HG03196 (cell line): ENCODE measurements around the gene HSPA14.
"Not testable (repeated sequence)": the region's sequence is repeated elsewhere in the genome, so short reads cannot be mapped to it uniquely, and the experiment has no call there.

Experiments used
- ATAC-seq: cut with Tn5 transposase; IDR thresholded peaks from one replicate; pipeline ENCODE4 v1.9.1; 2021; ENCODE audit not compliant: unreplicated experiment

Gene HSPA14

DNA sequence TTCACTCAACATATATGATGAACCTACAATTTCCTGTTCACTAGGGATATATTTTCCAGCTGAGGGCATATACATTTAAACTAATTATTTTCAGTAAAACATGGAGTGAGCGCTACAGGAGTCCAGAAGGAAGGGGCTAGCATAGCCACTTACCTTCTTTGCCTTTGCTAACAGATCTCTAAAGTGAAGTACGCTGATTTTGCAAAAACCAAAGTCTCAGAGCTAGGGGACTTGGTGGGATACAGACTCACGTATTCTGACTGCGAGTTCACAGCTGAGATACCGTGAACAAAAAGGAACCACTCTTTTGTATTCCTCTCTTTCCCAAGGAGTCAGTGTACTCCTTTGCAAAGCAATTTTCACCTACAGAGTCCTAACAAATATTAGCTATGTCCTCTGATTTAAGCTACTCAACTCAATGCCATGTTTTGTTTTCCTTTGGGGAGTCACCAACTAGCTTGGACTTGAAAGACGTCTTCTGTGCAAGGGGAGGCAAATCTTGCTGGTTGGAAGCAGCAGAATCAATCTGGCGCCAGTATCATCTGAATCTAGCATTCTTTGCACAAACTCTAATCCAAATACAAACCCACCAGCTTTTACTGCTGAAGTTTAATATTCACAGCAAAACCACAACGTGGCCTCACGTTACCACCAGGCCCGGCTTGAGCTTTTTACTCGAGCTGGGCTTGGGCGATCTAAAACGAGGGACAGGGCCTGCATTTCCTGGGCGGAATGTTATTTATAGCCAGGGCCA lies 926 bp upstream of the HSPA14 start:
- ATAC-seq: no peak

DNA sequence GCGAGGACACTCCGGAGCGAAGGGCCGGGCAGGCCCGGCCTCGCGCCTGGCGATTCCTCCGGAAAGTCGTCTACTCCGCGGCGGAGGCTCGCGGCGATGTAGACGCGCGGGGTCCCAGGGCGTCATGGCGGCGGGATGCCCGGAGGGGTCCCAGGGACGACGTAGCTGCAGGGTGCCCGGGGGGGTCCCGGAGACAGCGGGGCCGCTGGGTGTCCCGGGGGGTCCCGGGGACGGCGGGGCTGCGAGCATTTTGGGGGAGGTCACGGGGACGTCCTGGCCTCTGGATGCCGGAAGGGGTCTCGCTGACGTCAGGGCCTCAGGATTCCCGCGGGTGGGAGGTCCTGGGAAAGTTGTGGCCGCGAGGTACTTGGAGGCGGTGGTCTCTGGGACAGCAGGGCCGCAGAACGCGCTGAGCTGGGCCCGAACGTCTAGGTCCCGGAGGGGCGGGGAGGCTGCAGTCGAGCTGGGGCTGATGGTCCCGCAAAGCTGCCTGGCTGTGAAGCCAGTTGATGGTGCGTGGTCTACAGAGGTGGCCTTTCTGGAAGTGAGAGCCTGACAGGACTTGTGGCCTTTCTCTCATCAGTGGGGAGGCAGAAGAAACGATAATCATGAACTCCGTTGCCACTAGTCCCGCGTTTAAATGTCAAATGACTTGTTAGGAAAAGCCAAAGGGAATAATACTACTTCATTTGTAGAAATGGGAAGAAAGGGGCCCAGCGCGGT lies 637 bp downstream of the HSPA14 start:
- ATAC-seq: peak; percentile 8

DNA sequence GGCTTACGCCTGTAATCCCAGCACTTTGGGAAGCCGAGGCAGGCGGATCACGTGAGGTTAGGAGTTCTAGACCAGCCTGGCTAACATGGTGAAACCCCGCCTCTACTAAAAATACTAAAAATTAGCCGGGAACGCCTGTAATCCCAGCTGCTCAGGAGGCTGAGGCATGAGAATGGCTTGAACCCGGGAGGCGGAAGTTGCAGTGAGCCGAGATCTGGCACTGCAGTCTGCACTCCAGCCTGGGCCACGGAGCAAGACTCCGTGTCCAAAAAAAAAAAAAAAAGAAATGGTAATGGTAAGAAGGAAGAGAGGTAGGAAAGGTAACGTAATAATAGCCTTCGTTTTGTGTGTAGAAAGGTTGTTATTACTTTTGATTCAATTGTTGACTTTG lies 1.2 kb downstream of the HSPA14 start:
- no peak for ATAC-seq

DNA sequence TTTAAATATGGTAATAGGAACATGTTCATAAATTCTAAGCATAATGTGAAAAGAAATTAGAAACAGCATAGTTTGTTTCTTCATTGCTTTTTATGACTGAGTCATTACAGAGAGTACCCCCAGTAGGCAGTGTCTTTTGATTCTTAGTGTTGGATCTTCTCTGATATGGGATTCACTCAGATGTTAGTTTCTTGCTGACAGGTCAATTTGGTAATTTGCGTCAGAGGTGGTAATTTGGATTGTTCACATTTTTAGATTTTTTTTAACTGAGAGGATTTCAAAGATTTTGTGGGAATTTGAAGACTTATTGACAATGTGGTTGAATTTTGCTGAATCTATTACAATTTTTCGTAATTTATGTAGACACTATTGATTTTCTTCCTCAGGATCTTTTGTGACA lies 2.1 kb downstream of the HSPA14 start:
- no peak for ATAC-seq

DNA sequence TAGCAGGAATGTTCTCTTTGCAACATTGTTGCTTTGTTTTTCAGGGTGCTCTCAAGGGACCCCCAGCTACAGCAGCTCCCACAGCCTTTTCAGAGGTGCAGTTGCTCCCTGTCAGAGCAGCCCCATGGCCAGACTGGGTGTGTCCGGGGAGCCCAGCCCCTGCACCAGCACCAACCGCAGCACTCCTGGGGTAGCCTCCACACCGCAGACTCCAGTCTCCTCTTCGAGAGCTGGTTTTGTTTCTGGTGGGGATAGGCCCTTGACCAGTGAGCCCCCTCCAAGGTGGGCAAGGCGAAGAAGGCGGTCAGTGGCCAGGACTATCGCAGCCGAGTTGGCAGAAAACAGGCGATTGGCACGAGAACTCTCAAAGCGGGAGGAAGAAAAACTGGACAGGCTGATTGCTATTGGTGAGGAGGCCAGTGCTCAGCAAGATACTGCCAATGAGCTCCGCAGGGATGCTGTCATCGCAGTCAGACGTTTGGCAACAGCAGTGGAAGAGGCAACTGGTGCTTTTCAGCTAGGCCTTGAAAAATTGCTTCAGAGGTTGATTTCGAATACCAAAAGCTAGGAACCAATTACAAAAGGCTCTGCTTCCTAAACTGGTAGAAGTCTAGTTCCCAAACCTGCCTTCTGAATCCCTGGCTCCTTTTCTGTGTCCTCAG lies 5.4 kb downstream of the HSPA14 start:
- ATAC-seq: no peak

DNA sequence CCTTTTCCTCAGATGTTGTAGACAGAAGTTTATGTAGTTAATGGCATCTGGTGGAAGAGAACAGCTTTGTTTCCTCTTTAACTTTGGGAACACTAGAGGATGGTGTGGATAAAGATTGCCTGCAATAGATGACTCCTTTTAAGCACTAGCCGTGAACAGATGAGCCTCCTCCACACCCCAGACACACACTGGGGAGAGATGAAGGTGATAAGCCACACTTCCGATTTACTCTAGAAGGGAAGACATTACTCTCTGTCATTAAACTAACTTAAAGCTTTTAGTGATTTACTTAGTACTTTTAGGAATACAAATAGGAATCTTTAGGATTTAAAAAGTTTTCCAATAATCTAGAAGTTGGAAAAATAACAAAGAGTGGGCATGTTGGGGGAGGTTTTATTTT lies 6.8 kb downstream of the HSPA14 start:
- no peak for ATAC-seq

DNA sequence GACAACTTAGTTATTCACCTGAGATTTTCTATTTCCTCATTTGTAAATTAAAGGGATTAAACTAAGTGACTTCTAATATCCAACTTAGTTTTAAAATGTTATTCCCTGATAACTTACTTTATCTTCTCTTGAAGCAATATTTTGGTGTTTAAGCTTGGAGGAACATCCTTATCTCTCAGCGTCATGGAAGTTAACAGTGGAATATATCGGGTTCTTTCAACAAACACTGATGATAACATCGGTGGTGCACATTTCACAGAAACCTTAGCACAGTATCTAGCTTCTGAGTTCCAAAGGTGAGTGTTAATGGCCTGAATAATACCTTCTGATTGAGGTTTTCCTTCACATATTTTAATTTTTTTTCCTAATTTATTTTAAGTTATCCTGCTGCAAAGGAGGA lies 14.1 kb downstream of the HSPA14 start:
- no peak for ATAC-seq

DNA sequence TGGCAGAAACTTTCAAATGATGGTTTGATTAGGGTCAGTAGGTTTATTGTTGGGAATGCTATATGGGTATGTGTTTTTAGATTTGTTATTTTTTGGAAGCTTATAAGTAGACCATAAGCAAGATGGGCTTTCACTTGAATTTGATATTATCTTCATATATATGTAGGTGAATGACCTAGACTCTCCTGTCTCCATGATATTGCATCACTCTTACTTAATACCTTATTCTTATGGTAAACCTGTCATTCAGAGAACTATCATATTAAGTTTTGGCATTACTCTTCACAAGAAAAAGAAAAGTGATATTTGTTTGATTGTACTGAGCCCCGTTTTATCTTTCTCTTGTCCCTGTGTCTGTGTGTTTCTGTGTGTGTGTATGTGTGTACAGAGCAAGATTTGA lies 17.3 kb downstream of the HSPA14 start:
- ATAC-seq: no peak

DNA sequence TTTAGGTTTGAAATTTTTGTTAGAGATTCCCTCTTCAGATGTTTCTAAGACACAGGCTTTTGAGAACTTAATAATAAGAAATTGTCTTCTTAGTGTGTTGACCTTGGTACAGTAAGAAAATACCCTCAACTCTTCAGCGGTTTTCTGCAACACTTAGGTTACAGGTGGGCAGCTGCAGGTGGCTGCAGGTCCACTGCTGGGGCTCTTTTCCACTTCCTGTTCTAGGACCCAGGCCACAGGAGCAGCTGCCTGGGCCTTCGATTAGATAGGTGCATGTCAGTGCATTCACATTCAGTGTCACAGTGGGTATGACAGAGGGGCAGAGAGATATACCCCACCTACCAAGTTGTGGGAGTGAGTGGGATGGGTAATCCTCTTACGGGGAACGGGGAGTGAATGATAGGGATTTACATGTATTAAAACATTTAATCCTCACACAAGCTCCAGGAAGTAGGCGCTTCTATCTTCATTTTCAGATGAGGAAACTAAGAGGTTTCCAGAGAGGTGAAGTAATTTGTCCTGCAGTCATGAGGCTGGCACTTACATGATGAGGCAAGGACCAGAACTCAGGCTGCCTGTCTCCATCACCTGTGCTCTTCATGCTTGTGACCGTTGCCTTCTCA lies 20.3 kb downstream of the HSPA14 start:
- no peak for ATAC-seq

DNA sequence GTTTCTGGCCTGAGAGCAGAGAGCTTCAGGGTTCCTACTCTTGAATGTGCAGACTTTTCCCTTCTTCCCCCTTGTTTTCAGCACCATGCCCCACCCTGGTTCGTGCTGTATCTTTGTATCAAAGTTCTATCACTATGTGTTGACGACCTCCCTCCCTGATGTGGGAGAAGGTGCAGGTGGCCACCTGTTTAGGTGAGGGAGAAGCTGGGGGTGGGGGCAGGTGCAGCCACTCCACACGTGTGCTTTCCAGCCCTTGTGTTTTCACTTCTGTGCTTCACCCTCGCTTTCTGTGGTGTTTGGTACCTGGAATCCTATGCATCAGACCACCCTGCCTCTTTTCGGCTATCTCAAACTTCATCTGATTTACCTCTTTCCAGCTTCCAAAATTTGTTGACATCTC lies 20.9 kb downstream of the HSPA14 start:
- no peak for ATAC-seq

DNA sequence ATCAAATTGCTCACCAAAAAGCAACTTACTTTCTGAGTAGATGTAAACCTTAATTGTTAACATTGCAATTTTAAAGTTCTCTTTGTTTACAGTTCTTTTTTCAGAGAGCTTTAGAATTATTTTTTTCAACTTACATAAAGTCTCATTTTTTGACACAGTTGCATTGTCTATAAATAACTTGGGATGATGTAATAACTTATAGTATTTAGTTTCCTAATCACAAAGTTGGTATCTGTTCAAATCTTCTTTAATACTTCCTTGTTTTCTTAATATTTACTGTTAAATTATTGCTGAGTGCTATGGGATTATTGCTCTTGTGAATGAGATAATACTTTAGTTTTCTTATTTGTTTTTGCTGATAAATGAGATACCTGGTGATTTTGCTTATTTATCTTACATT lies 21.7 kb downstream of the HSPA14 start:
- no peak for ATAC-seq

DNA sequence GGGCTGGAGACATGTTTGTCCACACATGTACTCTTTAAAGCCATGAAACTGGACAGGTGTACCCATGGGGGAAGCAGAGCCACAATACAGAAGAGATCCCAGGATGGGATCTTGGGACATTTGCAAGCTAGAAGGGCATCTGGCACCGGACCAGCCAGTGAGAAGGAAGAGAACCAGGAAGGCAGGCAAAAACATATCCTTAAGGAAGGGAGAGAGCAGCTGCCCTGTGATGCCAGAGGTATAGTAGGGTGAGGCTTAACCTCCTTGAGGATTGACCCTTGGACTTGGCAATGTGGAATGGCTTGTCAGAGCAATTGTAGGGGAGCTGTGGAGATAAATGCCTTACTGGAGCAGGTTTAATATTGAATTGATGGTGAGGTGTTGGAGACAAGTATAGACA lies 22.7 kb downstream of the HSPA14 start:
- ATAC-seq: no peak

DNA sequence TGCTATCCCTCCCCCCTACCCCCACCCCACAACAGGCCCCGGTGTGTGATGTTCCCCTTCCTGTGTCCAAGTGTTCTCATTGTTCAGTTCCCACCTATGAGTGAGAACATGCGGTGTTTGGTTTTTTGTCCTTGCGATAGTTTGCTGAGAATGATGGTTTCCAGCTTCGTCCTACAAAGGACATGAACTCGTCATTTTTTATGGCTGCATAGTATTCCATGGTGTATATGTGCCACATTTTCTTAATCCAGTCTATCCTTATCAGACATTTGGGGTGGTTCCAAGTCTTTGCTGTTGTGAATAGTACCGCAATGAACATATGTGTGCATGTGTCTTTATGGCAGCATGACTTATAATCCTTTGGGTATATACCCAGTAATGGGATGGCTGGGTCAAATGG lies 26.4 kb downstream of the HSPA14 start:
- ATAC-seq: not testable (repeated sequence)

DNA sequence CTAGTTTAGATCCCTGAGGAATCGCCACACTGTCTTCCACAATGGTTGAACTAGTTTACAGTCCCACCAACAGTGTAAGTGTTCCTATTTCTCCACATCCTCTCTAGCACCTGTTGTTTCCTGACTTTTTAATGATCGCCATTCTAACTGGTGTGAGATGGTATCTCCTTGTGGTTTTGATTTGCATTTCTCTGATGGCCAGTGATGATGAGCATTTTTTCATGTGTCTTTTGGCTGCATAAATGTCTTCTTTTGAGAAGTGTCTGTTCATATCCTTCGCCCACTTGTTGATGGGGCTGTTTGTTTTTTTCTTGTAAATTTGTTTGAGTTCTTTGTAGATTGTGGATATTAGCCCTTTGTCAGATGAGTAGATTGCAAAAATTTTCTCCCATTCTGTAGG lies 26.8 kb downstream of the HSPA14 start:
- not testable (repeated sequence) for ATAC-seq

DNA sequence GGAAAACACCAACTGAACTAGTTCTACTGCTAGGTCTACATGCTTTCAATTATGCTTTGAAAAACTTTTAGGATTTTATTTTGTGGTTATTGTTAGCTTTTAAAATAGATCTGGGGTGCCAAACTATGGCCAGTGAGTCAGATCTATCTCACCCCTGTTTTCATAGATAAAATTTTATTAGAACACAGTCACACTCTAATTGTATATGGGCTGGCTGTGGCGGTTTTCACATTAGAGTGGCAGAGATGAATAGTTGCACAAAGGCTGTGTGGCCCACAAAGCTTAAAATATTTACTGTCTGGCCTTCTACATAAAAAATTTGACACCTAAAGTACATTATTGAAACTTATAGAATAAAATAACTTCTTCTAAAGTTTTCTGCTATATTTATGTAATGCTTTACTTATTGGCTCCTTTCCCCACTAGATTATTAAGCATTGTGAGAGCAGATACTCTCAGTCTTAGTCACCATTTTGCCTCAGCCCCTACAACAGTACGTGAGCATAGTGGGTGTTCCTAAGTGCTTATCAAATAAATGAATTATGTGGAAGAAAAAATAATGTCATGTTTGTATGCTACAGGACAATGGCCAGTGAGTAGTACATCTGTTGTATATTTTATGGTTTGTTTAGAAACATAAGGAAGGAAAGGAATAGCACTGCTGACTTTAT lies 35.1 kb downstream of the HSPA14 start:
- ATAC-seq: peak; percentile 54

DNA sequence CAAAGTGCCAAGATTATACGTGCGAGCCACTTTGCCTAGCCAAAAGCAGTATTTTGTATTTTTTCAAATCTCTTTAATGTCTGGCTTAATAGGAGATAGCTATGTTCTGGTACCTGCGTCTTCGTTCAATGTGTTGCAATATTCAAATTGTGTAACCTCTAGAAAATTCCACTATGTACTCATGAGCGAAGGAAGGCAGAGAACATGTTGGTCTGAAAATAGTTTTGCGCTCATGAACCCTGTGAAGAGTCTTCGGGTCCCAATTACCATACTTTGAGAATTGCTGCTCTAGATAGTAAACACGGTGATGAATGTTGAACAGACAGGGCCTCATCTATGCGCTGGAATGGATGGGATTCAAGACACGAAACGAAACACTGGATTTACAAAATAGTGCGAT lies 37.8 kb downstream of the HSPA14 start:
- ATAC-seq: no peak

DNA sequence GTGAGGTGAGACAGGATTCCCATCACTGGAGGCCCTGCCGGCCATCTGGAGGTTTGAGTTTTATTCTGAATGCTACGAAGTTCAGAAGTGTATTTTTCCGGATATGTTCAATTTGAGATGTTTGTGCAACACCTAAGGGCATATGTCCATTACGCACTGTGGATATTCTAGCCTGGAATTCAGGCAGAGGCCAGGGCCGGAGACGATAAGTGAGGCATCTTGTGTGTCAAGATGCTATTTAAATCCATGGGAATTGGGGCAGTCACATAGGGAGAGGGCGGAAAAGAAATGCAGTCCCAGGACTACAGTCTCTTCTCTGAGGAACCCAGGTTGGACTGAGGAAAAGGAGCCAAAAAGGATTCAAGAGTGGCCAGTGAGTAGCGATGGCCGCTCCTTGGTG lies 38.7 kb downstream of the HSPA14 start:
- no peak for ATAC-seq

DNA sequence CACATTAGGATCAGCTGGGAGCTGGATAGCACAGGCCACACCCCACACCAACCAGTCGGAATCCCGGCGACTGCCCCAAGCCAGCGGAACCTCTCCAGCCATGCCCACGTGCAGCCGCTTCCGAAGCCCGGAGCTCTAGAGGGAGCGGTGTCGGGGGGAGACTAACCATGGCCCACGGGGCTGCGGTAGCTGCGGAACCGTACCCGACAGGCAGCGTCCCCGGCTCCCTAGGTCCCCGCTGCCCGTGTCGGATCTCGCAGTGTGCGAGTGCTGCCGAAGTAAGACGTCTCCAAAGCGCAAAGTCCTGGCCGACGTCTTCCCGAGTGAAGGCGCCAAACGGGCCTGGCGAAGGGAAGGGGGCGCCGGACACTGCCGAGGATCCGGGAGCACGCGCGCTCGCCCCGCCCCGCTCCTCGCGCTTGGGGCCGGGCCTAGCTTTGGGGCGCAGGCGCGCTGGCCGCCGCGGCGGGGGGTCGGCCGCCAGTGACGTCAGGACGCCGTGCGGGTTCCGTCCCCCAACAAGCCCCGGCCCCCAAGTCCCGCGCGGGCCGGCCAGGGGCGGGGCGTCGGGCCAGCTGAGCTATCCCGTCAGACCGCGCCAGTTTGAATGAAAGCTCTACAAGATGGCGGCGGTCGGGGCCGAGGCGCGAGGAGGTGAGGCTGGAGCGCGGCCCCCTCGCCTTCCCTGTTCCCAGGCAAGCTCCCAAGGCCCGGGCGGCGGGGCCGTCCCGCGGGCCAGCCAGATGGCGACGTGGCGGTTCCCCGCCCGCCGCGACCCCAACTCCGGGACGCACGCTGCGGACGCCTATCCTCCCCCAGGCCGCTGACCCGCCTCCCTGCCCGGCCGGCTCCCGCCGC lies 40.4 kb downstream of the HSPA14 start, which contains the start of gene SUV39H2:
SUV39H2 (plus strand) TSS at position 601 of the 858 bp plus-strand sequence; CDS start at position 624, 23 bp downstream.
- ATAC-seq: peak; percentile 93

DNA sequence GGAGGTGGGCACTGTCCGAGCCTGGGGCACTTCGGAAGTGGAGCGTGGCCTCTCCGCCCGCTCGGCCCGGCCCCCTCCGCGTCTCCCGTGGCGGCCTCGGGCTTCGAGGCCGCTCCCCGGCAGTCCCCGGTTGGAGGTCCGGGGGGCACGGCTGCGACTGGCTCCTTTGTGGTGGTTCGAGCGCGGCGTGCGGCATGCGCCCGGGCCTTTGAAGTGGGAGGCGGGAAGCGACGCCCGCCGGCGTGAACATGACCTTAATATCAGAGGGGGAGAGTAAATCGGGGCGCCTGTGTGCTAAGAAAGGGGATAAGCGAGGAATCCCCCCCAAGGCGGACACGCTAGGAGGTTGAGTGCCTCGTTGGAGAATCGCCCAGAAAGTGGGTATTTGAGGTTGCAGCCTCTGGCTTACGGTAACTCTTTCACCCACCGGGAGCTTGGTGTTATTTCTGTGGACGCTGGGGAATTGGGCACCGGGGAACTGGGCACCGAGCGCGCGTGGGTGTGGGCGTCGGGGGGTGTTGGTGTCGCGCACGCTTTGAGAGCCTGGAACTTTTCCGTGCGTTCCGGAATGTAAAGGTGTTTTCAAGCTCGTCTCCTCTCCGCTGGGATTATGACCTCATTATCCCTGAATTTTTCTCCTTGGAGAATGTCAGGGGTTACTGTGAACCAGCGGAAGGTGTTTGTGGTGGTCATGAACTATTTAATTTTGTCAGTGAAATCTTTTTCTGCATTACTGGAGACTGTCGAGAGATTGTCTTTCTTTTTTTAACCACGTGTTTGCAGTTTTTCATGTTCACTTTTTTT lies 41.2 kb downstream of the HSPA14 start:
- peak; percentile 2 for ATAC-seq

DNA sequence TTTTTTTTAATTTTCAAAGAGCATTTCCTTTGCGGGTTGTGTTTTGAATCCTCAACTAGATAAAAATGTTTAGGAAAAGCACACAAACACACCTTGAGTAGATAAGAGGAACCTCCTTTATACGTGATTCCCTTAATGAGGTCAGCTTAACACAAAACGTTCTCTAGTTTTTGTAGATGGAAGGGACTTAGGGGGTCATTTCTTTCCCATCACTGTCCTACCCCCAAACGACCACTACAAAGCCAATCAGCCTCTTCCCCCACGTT lies 41.8 kb downstream of the HSPA14 start:
- no peak for ATAC-seq
